PC-9 (cell line): ENCODE data around the gene LPIN2.

Source experiments
- CTCF ChIP-seq: fragments of 200-600 bp; sonication (generic); conservative IDR thresholded peaks from 2 replicates; pipeline ENCODE4 v1.6.1; 2017; ENCODE audit warnings: mixed run types, antibody characterized with exemption, mild to moderate bottlenecking, moderate library complexity
- EZH2 ChIP-seq: fragments of 200-600 bp; sonication (generic); IDR thresholded peaks from 2 replicates; pipeline ENCODE4 v1.8.0; 2017; ENCODE audit warnings: antibody characterized with exemption, low read depth

GRCh38 chr18:2987876-2988790 is 24.8 kb downstream of the LPIN2 start:
- no peak for TF ChIP-seq EZH2
- no peak for TF ChIP-seq CTCF
